DND-41 (cell line): ENCODE measurements around the gene HNRNPLL.
A peak's percentile ranks its signal among the peaks of the same experiment; 100 is the strongest.

Experiments used
- ATAC-seq: fragments of 200-7000 bp; cut with Tn5 transposase; 3 replicates; pipeline ENCODE4 v1.9.1; 2021; ENCODE audit warnings: low read depth; ENCODE audit not compliant: insufficient read depth
- DNase-seq: peaks from one replicate; pipeline ENCODE4 v3.0.0-alpha.2; 2020
- H2AFZ ChIP-seq: 2 replicates; pipeline ENCODE4 v1.6.0; 2012; ENCODE audit warnings: low read depth, low read length
- H3K27ac ChIP-seq: 2 replicates; pipeline ENCODE4 v1.5.1; 2012; ENCODE audit warnings: low read length, inconsistent platforms
- H3K27me3 ChIP-seq: fragments of 200-600 bp; sonication (generic); 2 replicates; pipeline ENCODE4 v1.6.0; 2012; ENCODE audit warnings: low read length, mild to moderate bottlenecking, inconsistent platforms; ENCODE audit not compliant: insufficient read depth, poor library complexity
- H3K36me3 ChIP-seq: 2 replicates; pipeline ENCODE4 v1.5.1; 2012; ENCODE audit warnings: low read length, inconsistent platforms; ENCODE audit not compliant: insufficient read depth
- H3K4me1 ChIP-seq: 2 replicates; pipeline ENCODE4 v1.5.1; 2012; ENCODE audit warnings: mild to moderate bottlenecking, low read length; ENCODE audit not compliant: insufficient read depth
- H3K4me2 ChIP-seq: 2 replicates; pipeline ENCODE4 v1.6.0; 2012; ENCODE audit warnings: mild to moderate bottlenecking, moderate library complexity, low read length, inconsistent platforms; ENCODE audit not compliant: insufficient read depth
- H3K4me3 ChIP-seq, 2 experiments: fragments of 200-600 bp in 1 of 2; shearing (Covaris generic) in 1 of 2; 2 replicates each; pipeline ENCODE4 v1.5.1; 2012 to 2016; ENCODE audit warnings: inconsistent platforms in 2 of 2, low read length in 2 of 2, mild to moderate bottlenecking in 2 of 2, low read depth in 1 of 2, moderate library complexity in 1 of 2
- H3K79me2 ChIP-seq: 2 replicates; pipeline ENCODE4 v1.6.0; 2012; ENCODE audit warnings: low read length, inconsistent platforms; ENCODE audit not compliant: insufficient read depth
- H3K9ac ChIP-seq: 2 replicates; pipeline ENCODE4 v1.6.0; 2012; ENCODE audit warnings: low read depth, mild to moderate bottlenecking, inconsistent platforms, low read length, moderate library complexity
- H3K9me3 ChIP-seq: 2 replicates; pipeline ENCODE4 v1.5.1; 2012; ENCODE audit warnings: low read length, moderate library complexity, mild to moderate bottlenecking, inconsistent platforms; ENCODE audit not compliant: insufficient read depth, severe bottlenecking
- H4K20me1 ChIP-seq: 2 replicates; pipeline ENCODE4 v1.6.0; 2012; ENCODE audit warnings: low read length; ENCODE audit not compliant: insufficient read depth
- CTCF ChIP-seq: IDR thresholded peaks from 2 replicates; pipeline ENCODE4 v1.5.1; 2012; ENCODE audit warnings: borderline replicate concordance, low read length, moderate library complexity, mild to moderate bottlenecking; ENCODE audit not compliant: poor library complexity, severe bottlenecking; ENCODE audit errors: extremely low read depth
- EZH2 ChIP-seq: IDR thresholded peaks from 3 replicates; pipeline ENCODE4 v1.6.1; 2012; ENCODE audit warnings: borderline replicate concordance, low read depth, mild to moderate bottlenecking, moderate library complexity, low read length, inconsistent platforms; ENCODE audit not compliant: severe bottlenecking

Gene HNRNPLL

GRCh38 chr2:38626326-38627035, 23.8 kb upstream of the HNRNPLL start:
- no peaks in the 10 kb centered on the region for H3K27me3 ChIP-seq
- H3K36me3 ChIP-seq, result no peaks in the 10 kb centered on the region
- H2AFZ ChIP-seq, result peak overlapping the region; percentile 58
- peaks cover 48% of the 10 kb centered on the region for H3K4me1 ChIP-seq
- H3K79me2 ChIP-seq, result no peaks in the 10 kb centered on the region
- H4K20me1 ChIP-seq, result no peaks in the 10 kb centered on the region
- ATAC-seq, result peak; percentile 89
- H3K4me2 ChIP-seq, result peak overlapping the region; percentile 56
- H3K27ac ChIP-seq, result peak overlapping the region; percentile 93
- peak; percentile 89 for DNase-seq
- TF ChIP-seq EZH2 (no peak), CTCF (peak; percentile 37)
- peak overlapping the region in 1 of 2 experiments; percentile 36; a peak in 2 of 4 replicates for H3K4me3 ChIP-seq
- H3K9ac ChIP-seq, result peak overlapping the region; percentile 49
- peaks cover 4% of the 10 kb centered on the region for H3K9me3 ChIP-seq

- Histone ChIP-seq H3K9me3 (no peaks in the 10 kb centered on the region), H3K4me2 (no peak overlapping the region), H3K4me1 (peaks cover 38% of the 10 kb centered on the region), H3K79me2 (no peaks in the 10 kb centered on the region), H3K9ac (no peak overlapping the region), H3K4me3 (no peak overlapping the region), H3K27ac (peak overlapping the region; percentile 71), H2AFZ (peak overlapping the region; percentile 61), H3K27me3 (no peaks in the 10 kb centered on the region), H4K20me1 (no peaks in the 10 kb centered on the region), H3K36me3 (no peaks in the 10 kb centered on the region)
- DNase-seq, result no peak
- no peak for TF ChIP-seq CTCF
- no peak for ATAC-seq
Measured at GRCh38 chr2:38622210-38622609, 19.5 kb upstream of the HNRNPLL start.

GRCh38 chr2:38621018-38621417, 18.3 kb upstream of the HNRNPLL start:
- no peaks in the 10 kb centered on the region for H3K27me3 ChIP-seq
- TF ChIP-seq EZH2 (no peak), CTCF (no peak)
- ATAC-seq (no peak), DNase-seq (no peak)
- H3K4me2 ChIP-seq, result no peak overlapping the region
- peaks cover 26% of the 10 kb centered on the region for H3K4me1 ChIP-seq
- no peaks in the 10 kb centered on the region for H3K36me3 ChIP-seq
- no peak overlapping the region for H3K9ac ChIP-seq
- H3K9me3 ChIP-seq, result no peaks in the 10 kb centered on the region
- no peak overlapping the region for H2AFZ ChIP-seq
- H3K27ac ChIP-seq, result no peak overlapping the region
- H3K4me3 ChIP-seq, result no peak overlapping the region
- no peaks in the 10 kb centered on the region for H4K20me1 ChIP-seq
- H3K79me2 ChIP-seq, result no peaks in the 10 kb centered on the region
